ENCODE results near the gene COL17A1.

DNA sequence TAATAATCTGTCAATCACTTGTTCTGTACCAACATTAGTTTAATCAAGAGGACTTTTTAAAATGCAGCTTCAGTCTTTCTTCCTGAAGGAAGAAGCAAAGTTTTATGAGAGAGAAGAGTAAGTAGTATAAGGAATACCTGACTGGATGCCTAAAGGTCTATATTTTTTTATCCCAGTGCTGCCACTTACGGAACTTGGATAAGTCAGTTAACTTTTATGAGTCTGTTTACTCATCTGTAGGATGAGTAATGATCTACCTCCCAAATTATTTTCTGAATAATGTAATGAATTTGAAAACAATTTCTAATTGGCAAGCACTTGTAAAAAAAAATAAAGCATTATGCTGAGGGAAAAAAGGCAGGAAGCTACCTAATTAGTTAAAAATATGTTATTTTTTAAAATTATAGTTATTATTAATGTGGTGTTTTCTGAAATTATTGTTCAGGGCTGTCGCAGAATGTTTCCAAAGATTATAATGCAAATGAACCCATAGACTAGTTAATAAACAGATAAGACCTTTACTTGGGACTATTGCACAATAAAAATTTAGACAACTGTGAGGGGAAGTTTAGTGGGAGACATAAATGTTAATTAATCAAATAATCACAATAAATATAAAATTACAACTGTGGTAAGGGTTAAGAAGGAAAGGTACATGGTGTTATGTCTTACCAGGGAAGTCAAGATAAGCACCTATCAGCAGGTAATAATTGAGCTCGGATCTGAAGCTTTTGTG lies 94.1 kb downstream of the COL17A1 start:
- TF ChIP-seq, protein P1, sequence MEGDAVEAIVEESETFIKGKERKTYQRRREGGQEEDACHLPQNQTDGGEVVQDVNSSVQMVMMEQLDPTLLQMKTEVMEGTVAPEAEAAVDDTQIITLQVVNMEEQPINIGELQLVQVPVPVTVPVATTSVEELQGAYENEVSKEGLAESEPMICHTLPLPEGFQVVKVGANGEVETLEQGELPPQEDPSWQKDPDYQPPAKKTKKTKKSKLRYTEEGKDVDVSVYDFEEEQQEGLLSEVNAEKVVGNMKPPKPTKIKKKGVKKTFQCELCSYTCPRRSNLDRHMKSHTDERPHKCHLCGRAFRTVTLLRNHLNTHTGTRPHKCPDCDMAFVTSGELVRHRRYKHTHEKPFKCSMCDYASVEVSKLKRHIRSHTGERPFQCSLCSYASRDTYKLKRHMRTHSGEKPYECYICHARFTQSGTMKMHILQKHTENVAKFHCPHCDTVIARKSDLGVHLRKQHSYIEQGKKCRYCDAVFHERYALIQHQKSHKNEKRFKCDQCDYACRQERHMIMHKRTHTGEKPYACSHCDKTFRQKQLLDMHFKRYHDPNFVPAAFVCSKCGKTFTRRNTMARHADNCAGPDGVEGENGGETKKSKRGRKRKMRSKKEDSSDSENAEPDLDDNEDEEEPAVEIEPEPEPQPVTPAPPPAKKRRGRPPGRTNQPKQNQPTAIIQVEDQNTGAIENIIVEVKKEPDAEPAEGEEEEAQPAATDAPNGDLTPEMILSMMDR (conservative IDR thresholded peaks at IDR 0.05; ENCODE audit: low read depth, low read length): no peak
- TF ChIP-seq EZH2 (IDR thresholded peaks at IDR 0.05; ENCODE audit: low read length, unreplicated experiment) (no peak), EZH2phosphoT487 (IDR thresholded peaks at IDR 0.05; ENCODE audit: borderline replicate concordance, low read length) (no peak)
